Stimulated activated memory B cell treated with anti-CD40 and anti-IgM and Interleukin-4, amounts not matched to agents 10 μg/mL and 1 μg/mL and 100 μg/mL, for 72 hours (primary cell): ENCODE results near the gene DUSP1.

Experiments used
- ATAC-seq: fragments of 150-1000 bp; cut with Tn5 transposase; 2 replicates; pipeline ENCODE4 v1.10.0; 2021
- H3K27ac Mint-ChIP-seq: one replicate; pipeline ENCODE4 v1.8.0; 2022; ENCODE audit warnings: mild to moderate bottlenecking, mixed read lengths
- H3K27me3 Mint-ChIP-seq: one replicate; pipeline ENCODE4 v1.8.0; 2022; ENCODE audit warnings: mixed read lengths
- H3K36me3 Mint-ChIP-seq: one replicate; pipeline ENCODE4 v1.8.0; 2022; ENCODE audit warnings: mixed read lengths
- H3K4me1 Mint-ChIP-seq: one replicate; pipeline ENCODE4 v1.8.0; 2022; ENCODE audit warnings: mixed read lengths
- H3K4me3 Mint-ChIP-seq: one replicate; pipeline ENCODE4 v1.8.0; 2022; ENCODE audit warnings: mild to moderate bottlenecking, moderate library complexity, mixed read lengths
- H3K9me3 Mint-ChIP-seq: one replicate; pipeline ENCODE4 v1.8.0; 2022; ENCODE audit warnings: mixed read lengths

The DUSP1 gene

DNA sequence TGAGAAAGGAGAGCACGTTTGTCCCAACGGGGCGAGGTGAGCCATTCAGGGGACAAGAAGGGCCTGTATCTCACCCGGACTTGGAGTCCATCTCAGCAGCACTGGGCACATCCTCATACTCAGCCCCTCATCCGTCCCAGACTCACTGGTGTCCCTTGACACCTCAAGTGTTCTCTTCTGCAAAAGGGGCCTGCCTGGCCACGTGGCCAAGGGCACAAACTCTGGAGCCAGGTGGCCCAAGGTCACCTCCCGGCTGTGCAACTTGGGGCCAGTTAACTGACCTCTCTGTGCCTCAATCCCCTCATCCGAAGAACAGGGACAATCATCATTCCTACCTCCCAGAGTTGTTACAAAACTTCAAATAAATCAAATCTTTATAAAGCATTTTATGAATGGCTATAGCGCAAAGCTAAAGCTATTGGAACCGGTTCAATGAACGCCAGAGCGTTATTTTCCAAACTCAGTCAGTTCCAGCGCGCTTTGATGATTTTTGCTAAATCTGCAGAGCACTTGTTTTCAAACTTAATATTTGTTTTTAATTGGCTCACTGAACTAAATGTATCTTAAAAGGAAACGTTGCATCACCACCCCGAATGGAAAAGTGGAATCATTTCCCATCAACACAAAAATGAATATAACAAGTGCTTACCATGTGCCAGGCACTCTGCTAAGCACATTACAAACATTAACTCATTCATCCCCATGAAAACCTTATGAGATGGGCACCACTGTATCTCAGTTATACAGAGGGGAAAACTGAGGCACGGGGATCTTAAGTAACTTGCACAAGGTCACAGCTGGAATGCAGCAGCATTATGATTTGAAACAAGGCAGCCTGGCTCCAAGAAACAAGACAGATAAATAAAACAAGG lies 49.3 kb downstream of the DUSP1 start:
- Mint-ChIP-seq H3K4me3 (no peak overlapping the region), H3K9me3 (no peaks in the 10 kb centered on the region), H3K4me1 (no peaks in the 10 kb centered on the region), H3K27ac (no peak overlapping the region), H3K27me3 (peaks cover 7% of the 10 kb centered on the region), H3K36me3 (no peaks in the 10 kb centered on the region)
- ATAC-seq, result no peak

DNA sequence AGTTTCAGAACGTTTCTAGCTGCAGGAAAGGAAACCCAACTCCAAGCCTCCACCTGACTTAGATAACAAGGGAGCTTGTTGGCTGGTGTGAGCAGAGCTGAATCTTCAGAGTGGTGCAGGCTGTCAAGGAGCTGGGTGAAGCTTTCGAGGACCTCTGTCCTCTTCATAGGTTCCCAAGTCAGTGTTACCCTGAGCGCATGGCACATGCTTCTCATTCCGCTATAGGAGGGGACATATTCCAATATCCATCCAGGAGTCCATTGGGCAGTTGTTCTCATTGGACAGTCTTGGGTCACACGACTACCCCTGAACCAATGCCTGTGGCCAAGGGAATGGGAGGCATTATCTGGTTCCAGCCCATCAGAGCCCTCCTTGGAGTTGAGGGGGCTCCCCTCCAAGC lies 50.3 kb downstream of the DUSP1 start:
- no peak overlapping the region for H3K4me3 Mint-ChIP-seq
- H3K27me3 Mint-ChIP-seq, result peaks cover 7% of the 10 kb centered on the region
- H3K36me3 Mint-ChIP-seq, result no peaks in the 10 kb centered on the region
- ATAC-seq, result no peak
- no peaks in the 10 kb centered on the region for H3K4me1 Mint-ChIP-seq
- H3K27ac Mint-ChIP-seq, result no peak overlapping the region
- H3K9me3 Mint-ChIP-seq, result no peaks in the 10 kb centered on the region

GRCh38 chr5:172719211-172719610 lies 51.8 kb downstream of the DUSP1 start:
- H3K36me3 Mint-ChIP-seq, result no peaks in the 10 kb centered on the region
- peaks cover 7% of the 10 kb centered on the region for H3K27me3 Mint-ChIP-seq
- H3K4me1 Mint-ChIP-seq, result no peaks in the 10 kb centered on the region
- ATAC-seq, result no peak
- H3K9me3 Mint-ChIP-seq, result no peaks in the 10 kb centered on the region
- no peak overlapping the region for H3K27ac Mint-ChIP-seq
- H3K4me3 Mint-ChIP-seq, result no peak overlapping the region

DNA sequence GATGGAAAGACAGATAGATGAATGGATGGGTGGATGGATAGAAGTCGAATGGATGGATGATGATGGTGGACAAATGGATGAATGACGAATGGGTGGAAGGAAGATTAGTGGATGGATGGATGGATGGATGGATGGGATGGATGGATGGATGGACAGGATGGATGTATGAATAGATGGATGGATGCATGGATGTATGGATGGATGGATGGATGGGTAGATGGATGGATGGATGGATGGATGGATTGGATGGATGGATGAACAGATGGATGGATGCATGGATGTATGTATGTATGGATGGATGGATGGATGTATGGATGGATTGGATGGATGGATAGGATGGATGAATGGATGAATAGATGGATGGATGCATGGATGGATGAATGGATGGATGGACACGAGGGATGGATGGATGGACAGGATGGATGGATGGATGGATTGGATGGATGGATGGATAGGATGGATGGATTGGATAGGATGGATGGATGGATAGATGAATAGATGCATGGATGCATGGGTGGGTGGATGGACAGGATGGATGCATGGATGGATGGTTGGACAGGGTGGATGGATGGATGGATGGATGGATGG lies 52.4 kb downstream of the DUSP1 start:
- H3K4me1 Mint-ChIP-seq, result no peaks in the 10 kb centered on the region
- H3K9me3 Mint-ChIP-seq, result no peaks in the 10 kb centered on the region
- H3K27ac Mint-ChIP-seq, result no peak overlapping the region
- no peak for ATAC-seq
- no peaks in the 10 kb centered on the region for H3K36me3 Mint-ChIP-seq
- peaks cover 7% of the 10 kb centered on the region for H3K27me3 Mint-ChIP-seq
- no peak overlapping the region for H3K4me3 Mint-ChIP-seq
